GM12891 (cell line): Measurements from ENCODE around the gene TRIM9.

Experiments used
- POLR2A ChIP-seq: IDR thresholded peaks from 2 replicates; pipeline ENCODE4 v1.6.1; 2011; ENCODE audit warnings: low read depth, low read length, control low read depth
- POLR2AphosphoS5 ChIP-seq: IDR thresholded peaks from 2 replicates; pipeline ENCODE4 v1.6.1; 2011; ENCODE audit warnings: low read depth, low read length, control low read depth
- TAF1 ChIP-seq: IDR thresholded peaks from 2 replicates; pipeline ENCODE4 v1.6.1; 2011; ENCODE audit warnings: low read depth, low read length, control low read depth

DNA sequence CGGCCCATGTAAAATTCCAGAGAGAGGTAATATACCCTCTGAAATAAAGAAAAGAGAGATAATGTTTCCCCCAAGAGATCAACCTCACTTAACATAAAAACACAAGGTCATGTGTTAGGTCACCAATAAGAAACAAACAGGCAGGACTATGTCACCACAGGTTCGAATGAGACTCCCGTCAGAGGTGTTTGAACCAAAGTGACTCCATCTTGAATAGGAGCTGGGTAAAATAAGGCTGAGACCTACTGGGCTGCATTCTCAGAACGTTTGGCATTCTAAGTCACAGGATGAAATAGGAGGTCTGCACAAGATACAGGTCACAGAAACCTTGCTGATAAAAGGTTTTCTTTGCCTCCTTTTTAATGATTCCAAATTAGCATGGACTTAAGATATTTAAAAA is 157.1 kb downstream of the TRIM9 start:
- TF ChIP-seq TAF1 (no peak), POLR2AphosphoS5 (no peak), POLR2A (no peak)
